Heart left ventricle (tissue), 13 donors: ENCODE results near the gene MEX3D.
"Not testable (repeated sequence)": the region's sequence is repeated elsewhere in the genome, so short reads cannot be mapped to it uniquely, and the experiment has no call there.

Experiments
- CTCF ChIP-seq, 12 donors: fragments of 200-600 bp; sonication (generic) in 4 of 12; IDR thresholded peaks; one replicate each; pipeline versions ENCODE4 v1.5.0 to v1.8.0; 2018 to 2022; ENCODE audit warnings: antibody characterized with exemption in 12 of 12, mild to moderate bottlenecking in 5 of 12
- POLR2A ChIP-seq, 2 donors: fragments of 450-650 bp; IDR thresholded peaks; one replicate each; pipeline ENCODE4 v1.6.1; 2017; ENCODE audit warnings: antibody characterized with exemption in 2 of 2, mild to moderate bottlenecking in 2 of 2, moderate library complexity in 2 of 2
- donor health status: ischemic (EF 13 %, LVEDD 7.1; RV severe dilation, severe dysfunction).
- donor health status: DM: no; HTN: yes; CAD: no.
- donor health status: DM: no; HTN: no; CAD: no.
- donor health status: ischemic (EF 25% LVEDD 6.9; RV normal size, moderate dysfunction).
- donor health status: ischemic (EF 25% LVEDD 5.7; RV mildly dilated, moderate dysfunction).
- donor health status: ischemic (EF 35%, LVEDD 5.7; RV mildly dilated, moderate dysfunction).
- donor health status: nonischemic (EF 11% LVEDD 7.7; RV severe dilation, severe dysfunction).
- donor health status: DM: yes; HTN: yes; CAD: no.
- donor health status: PGD.
- donor health status: ischemic (EF 29% LVEDD 5.4; RV normal size, mild dysfunction).
- donor health status: nonischemic (EF 23%, LVEDD 6.1; RV moderate dilation, normal function).

- not testable (repeated sequence) for TF ChIP-seq CTCF, POLR2A (IDR thresholded peaks at IDR 0.05)
These were observed 48.3 kb downstream of the MEX3D start for GRCh38 chr19:1519802-1520201.
